ENCODE results near the gene CCDC102A.
"Not testable (repeated sequence)": the region's sequence is repeated elsewhere in the genome, so short reads cannot be mapped to it uniquely, and the experiment has no call there.

The CCDC102A gene

GRCh38 chr16:57536306-57537193 lies at the start of gene CCDC102A:
Gene CCDC102A, minus strand, starts transcription at chr16:57536571. Its CDS starts 7,394 bp downstream, at chr16:57529177.
- no peak for DNase-seq

- no peak for DNase-seq
These were observed 48.8 kb upstream of the CCDC102A start for GRCh38 chr16:57585051-57585687.

DNA sequence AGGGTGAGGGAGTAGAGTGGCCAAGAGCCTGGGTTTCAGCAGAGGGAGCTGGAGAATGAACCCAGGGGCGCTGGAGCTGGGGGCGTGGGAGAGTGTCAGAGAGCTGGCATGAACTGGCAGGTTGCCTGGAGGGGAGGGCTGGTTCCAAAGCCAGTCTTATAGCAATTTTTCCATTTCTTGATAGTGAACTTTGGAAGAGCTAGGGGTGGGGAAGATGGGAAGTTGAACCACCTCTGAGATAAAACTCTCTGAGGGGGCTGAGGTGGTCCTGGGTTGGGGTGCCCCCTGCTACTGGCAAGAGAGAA lies 42.9 kb upstream of the CCDC102A start:
- no peak for DNase-seq

- DNase-seq, result no peak
These were observed 42.4 kb upstream of the CCDC102A start for GRCh38 chr16:57578521-57579360.

DNA sequence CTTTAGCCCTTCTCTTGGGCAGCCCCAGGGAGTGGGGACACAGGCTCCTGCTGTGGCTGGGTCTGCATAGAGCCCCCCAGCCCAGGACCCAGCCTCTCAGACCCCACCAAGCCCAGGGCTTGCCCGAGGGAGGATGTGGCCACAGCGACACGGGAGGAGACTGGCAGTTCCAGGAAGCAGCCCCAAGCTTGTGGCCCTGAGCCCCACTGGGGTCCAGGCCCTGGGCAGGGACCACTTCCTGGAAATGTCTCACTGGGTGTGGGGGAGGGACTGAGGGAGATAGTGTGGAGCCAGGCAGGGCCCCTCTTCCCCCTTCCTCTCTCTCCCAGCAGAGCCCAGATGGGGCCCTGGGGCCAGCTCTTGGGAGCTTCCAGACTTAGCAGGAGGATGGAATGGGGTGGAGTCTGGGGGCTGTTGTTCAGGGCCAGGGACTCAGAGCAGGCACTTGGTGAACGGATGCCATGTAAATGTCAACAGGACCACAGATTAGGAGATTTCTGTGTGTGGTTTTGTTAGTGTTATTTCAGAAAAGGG lies 41.4 kb upstream of the CCDC102A start:
- DNase-seq, result no peak

DNA sequence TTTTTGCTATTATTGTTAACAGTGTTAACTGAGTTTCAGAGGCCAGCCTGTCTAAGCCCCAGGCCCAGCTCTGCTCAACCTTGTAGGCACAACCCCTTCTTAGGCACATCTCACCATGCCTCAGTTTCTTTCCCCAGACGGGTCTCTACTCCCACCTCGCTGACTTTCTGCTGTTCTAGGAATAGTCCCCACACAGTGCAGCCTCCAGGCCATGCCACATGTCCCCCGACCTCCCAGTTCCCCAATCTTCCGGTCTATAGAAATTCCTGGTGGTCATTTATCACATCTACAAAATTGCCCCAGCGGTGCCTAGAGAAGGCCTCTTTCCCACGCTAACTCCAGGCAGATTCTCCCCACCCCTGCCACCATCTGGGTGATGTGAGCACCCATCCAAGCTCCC lies 40.8 kb upstream of the CCDC102A start:
- DNase-seq, result no peak

DNA sequence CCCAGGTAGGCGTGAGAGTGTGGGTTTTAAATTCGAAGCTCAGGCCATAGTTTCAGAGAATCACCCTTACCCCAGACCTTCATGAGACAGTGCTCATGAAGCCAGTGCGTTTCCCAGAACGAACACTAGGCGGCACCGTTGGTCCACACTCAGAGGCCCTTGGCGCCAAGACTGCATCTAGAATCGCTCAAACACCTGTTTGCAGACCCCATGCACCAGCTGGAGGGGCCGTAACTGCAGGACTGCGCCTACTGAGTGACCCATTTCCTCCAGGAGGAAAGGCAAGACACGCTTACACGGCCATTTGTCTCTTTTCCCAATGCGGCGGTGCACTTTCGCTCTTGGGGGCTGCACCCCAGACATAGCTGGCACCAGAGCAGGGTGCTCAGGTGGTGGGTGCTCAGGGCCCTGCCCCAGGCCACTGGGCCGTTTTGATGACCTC lies 40.1 kb upstream of the CCDC102A start:
- DNase-seq, result no peak

DNA sequence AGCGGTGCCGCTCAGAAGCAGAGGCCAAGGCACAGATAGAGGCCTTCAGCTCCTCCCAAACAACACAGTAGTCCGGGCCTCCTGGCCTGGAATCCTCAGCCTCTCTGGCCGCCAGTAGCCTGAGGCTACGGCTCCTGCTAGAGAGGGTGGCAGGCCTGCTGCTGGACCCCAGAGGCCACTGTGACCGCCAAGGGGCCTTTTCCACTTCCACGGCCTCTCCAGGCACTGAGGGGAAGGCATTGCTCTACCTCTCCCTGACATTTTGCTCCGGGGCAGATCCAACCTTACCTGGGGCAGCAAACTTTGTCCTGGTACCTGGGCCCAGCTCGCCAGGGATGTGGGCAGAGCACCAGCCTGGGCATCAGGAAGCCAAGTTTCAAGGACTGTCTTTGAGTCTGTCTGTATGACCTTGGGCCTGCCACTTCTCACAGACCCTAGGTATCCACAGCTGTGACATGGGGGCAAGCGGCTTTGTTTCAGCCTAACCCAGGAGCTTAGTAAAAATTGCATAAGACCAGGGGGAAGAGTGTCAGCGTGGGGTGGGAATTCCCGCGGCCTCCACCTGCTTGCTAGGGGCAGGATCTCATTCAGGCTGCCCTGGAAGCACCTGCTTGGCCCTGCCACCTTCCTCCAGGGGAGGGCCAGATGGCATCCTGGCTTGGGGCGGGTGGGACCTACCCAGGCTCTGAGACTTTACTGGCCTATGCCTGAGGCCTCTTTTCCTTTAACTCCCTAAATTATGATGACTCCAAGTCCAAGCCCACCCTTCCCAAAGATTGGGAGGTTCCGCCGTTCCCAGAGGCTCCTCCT lies 39.3 kb upstream of the CCDC102A start:
- DNase-seq, result no peak

GRCh38 chr16:57574646-57575467 lies 38.5 kb upstream of the CCDC102A start:
- no peak for DNase-seq

DNA sequence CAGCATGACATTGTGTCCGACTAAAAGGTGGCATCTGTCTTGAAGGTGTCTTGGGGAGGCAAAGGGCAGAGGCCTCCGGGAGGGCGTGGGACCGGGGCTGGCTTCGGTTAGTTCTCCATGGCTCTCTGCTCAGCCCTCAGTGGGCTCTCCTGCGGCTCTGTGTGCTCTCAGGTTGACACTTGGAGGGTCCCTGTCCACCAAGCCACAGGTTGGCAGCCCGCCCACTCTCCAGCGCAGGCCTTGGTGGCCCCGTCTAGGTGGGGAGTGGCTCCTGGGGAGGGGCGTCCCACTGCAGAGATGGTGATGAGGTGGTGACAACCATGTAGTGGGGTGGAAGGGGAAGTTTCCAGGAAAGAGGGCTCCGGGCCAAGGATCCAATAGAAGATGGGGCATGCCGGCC lies 37.7 kb upstream of the CCDC102A start:
- DNase-seq, result no peak

- no peak for DNase-seq
These were observed 36.8 kb upstream of the CCDC102A start for GRCh38 chr16:57572978-57573728.

DNA sequence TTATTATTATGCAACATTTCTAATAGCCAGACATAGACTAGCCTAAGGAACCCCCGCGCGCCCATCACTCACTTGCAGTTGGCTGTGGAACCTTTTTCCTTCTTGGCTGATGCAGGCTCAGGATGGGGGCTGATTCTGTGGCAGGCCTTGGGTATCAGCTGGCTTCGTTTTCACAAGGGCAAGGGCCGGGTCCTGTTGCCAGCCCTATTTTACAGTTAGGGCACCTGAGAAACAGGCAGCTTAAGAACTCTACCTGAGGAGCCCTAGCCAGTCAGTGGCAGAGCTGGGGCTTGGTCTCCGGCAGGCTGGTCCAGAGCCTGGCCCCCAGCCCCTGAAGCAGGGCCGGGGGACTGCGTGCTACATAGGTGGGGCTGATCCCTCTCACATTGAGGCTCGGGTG lies 34.7 kb upstream of the CCDC102A start:
- no peak for DNase-seq

DNA sequence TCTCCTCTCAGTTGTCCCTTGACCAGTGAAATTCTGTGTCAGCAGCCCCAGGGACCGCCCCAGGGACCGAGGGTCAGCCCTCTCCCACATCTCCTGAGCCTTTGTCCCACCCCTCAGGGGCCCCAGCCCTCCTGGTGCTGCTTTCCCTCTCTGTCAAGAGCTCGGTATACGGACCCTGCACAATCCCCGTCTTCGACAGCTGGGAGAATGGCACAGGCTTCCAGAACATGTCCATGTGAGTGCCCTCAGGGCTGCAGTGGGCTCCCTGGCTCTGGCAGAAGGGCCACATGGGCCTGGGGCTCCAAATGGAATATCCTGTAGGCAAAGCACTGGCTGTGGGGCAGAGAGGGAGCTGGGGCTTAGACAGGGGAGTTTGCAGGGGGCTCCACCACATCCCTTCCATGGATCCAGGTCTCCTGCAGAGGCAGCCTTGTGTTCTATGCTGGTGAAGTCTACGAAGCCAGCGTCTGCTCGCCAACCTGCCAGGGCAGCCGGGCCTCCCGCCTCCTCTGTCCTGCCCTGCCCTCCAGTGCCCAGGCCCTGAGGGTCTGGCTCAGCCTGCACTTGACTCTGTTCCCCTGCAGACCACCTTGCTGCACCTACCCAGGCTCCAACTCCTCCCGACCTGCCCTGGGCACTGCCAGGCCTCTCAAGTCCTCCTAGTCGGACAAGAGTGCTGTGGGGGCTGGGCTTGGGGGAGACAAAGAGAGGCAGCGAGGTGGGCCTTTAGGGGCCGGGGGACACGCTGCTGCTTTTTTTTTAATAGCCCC lies 34.1 kb upstream of the CCDC102A start:
- no peak for DNase-seq

DNA sequence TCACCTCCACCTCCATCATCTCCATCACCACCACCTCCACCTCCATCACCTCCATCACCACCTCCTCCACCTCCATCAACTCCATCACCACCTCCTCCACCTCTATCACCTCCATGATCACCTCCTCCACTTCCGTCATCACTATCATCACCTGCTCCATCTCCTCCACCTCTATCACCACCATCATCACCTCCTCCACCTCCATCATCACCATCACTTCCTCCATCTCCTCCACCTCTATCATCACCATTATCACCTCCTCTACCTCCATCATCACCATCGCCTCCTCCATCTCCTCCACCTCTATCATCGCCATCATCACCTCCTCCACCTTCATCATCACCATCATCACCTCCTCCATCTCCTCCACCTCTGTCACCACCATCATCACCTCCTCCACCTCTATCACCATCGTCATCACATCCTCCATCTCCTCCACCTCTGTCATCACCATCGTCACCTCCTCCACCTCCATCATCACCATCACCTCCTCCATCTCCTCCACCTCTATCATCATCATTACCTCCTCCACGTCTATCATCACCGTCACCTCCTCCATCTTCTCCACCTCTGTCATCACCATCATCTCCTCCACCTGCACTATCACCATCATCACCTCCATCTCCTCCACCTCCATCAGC lies 33.1 kb upstream of the CCDC102A start:
- no peak for DNase-seq

DNA sequence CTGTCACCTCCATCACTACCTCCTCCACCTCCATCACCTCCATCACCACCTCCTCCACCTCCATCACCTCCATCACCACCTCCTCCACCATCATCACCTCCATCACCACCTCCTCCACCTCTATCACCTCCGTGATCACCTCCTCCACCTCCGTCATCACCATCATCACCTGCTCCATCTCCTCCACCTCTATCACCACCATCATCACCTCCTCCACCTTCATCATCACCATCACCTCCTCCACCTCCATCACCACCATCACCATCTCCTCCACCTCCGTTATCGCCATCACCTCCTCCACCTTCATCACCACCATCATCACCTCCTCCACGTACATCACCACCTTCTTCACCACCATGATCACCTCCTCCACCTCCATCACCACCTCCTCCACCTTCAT lies 32.4 kb upstream of the CCDC102A start:
- not testable (repeated sequence) for DNase-seq

DNA sequence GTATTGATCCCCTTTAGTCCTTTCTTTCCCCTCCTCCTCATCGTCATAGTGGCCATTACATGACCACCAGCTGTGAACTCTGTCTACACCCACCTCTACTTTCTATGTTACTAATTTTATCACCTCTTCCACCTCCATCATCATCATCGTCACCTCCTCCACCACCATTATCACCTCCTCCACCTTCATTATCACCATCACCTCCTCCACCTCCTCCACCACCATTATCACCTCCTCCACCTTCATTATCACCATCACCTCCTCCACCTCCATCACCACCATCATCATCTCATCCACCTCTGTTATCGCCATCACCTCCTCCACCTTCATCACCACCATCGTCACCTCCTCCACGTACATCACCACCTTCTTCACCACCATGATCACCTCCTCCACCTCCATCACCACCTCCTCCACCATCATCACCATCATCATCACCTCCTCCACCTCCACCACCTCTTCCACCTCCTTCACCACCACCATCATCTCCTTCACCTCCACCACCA lies 31.9 kb upstream of the CCDC102A start:
- no peak for DNase-seq

DNA sequence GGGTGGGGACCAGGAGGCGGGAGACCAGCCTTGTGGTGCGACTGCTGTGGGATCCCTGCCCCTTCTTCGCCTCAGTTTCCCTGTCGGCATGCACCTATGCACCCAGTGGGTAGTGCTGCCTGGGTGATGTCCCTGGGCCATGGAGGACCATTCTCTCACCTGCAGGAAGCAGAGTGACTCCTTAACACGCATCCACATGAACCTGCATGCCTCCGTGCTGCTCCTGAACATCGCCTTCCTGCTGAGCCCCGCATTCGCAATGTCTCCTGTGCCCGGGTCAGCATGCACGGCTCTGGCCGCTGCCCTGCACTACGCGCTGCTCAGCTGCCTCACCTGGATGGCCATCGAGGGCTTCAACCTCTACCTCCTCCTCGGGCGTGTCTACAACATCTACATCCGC lies 31.3 kb upstream of the CCDC102A start:
- no peak for DNase-seq

DNA sequence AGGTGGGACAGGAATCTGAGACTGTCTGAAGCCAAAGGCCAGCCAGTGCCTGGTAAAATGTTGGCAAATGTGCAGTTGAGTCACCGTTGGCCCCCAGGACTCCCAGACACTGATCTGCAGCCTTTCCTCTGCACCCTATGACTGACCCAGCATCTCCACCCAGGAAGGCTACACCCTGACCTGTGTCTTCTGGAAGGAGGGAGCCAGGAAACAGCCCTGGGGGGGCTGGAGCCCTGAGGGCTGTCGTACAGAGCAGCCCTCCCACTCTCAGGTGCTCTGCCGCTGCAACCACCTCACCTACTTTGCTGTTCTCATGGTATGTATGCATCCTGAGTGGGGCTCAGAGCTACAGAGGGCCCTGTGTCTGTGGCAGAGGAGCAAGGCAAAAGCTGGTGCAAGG lies 30.1 kb upstream of the CCDC102A start:
- no peak for DNase-seq

- no peak for DNase-seq
These were observed 29.1 kb upstream of the CCDC102A start for GRCh38 chr16:57565461-57565860.
